KOPT-K1 (cell line): ENCODE results near the gene MAP1LC3A.
A peak's percentile ranks its signal among the peaks of the same experiment; 100 is the strongest.
"Not testable (repeated sequence)": the region's sequence is repeated elsewhere in the genome, so short reads cannot be mapped to it uniquely, and the experiment has no call there.

Experiments used
- H3K27ac ChIP-seq: fragments of 200-600 bp; sonication (generic); 2 replicates; pipeline ENCODE4 v1.5.1; 2016; ENCODE audit warnings: antibody characterized with exemption, mild to moderate bottlenecking, low read depth, low read length; ENCODE audit not compliant: poor library complexity, severe bottlenecking
- H3K36me3 ChIP-seq: fragments of 200-600 bp; sonication (generic); 2 replicates; pipeline ENCODE4 v1.5.1; 2017; ENCODE audit warnings: antibody characterized with exemption, mild to moderate bottlenecking, low read length, moderate library complexity; ENCODE audit not compliant: insufficient read depth
- H3K9me3 ChIP-seq: fragments of 200-600 bp; sonication (generic); 2 replicates; pipeline ENCODE4 v1.5.1; 2017; ENCODE audit warnings: antibody characterized with exemption, low read length, mild to moderate bottlenecking; ENCODE audit not compliant: insufficient read depth, poor library complexity, severe bottlenecking

Gene MAP1LC3A

GRCh38 chr20:34558320-34559218 lies at the start of gene MAP1LC3A:
MAP1LC3A (plus strand) TSS chr20:34558718; CDS start chr20:34558869, 151 bp downstream.
- peaks cover 37% of the 10 kb centered on the region for H3K36me3 ChIP-seq
- no peaks in the 10 kb centered on the region for H3K9me3 ChIP-seq
- H3K27ac ChIP-seq = no peak within 1 kb of the TSS

- Histone ChIP-seq H3K9me3 (no peaks in the 10 kb centered on the region), H3K27ac (no peak overlapping the region), H3K36me3 (peaks cover 73% of the 10 kb centered on the region)
These were observed 47.9 kb upstream of the MAP1LC3A start for GRCh38 chr20:34510575-34510974.

- Histone ChIP-seq H3K36me3 (peaks cover 60% of the 10 kb centered on the region), H3K9me3 (no peaks in the 10 kb centered on the region), H3K27ac (no peak overlapping the region)
These were observed 46.6 kb upstream of the MAP1LC3A start for GRCh38 chr20:34511891-34512265.

GRCh38 chr20:34512266-34512954 lies 46.1 kb upstream of the MAP1LC3A start:
- Histone ChIP-seq H3K27ac (no peak overlapping the region), H3K9me3 (no peaks in the 10 kb centered on the region), H3K36me3 (peaks cover 55% of the 10 kb centered on the region)

GRCh38 chr20:34512955-34513419 lies 45.5 kb upstream of the MAP1LC3A start:
- H3K27ac ChIP-seq = no peak overlapping the region
- no peaks in the 10 kb centered on the region for H3K9me3 ChIP-seq
- peaks cover 49% of the 10 kb centered on the region for H3K36me3 ChIP-seq

- H3K9me3 ChIP-seq, H3K27ac ChIP-seq: not testable (repeated sequence)
These were observed 44.5 kb upstream of the MAP1LC3A start for GRCh38 chr20:34514034-34514433.

GRCh38 chr20:34514897-34515483 lies 43.5 kb upstream of the MAP1LC3A start:
- Histone ChIP-seq H3K36me3 (peaks cover 34% of the 10 kb centered on the region), H3K9me3 (no peaks in the 10 kb centered on the region), H3K27ac (peak overlapping the region; percentile 70)

More at GRCh38 chr20:34514034-34514433, 44.5 kb upstream of the MAP1LC3A start:
- H3K36me3 ChIP-seq = peaks cover 38% of the 10 kb centered on the region

GRCh38 chr20:34515484-34516246 lies 42.9 kb upstream of the MAP1LC3A start:
- H3K9me3 ChIP-seq = no peaks in the 10 kb centered on the region
- peaks cover 27% of the 10 kb centered on the region for H3K36me3 ChIP-seq
- peak overlapping the region; percentile 70 for H3K27ac ChIP-seq

- peaks cover 24% of the 10 kb centered on the region for H3K36me3 ChIP-seq
- H3K27ac ChIP-seq = peak within 1 kb of the TSS; percentile 70
- no peaks in the 10 kb centered on the region for H3K9me3 ChIP-seq
These were observed 42.0 kb upstream of the MAP1LC3A start, which contains the start of gene DYNLRB1 for GRCh38 chr20:34516247-34517113. DYNLRB1 (plus strand) TSS chr20:34516422; CDS start chr20:34516459, 37 bp downstream.

GRCh38 chr20:34517114-34517505 lies 41.4 kb upstream of the MAP1LC3A start:
- Histone ChIP-seq H3K36me3 (peaks cover 26% of the 10 kb centered on the region), H3K9me3 (no peaks in the 10 kb centered on the region), H3K27ac (peak overlapping the region; percentile 70)

- H3K9me3 ChIP-seq, H3K27ac ChIP-seq: not testable (repeated sequence)
- peaks cover 28% of the 10 kb centered on the region for H3K36me3 ChIP-seq
These were observed 39.7 kb upstream of the MAP1LC3A start for GRCh38 chr20:34518863-34519262.

- peaks cover 36% of the 10 kb centered on the region for H3K36me3 ChIP-seq
- H3K9me3 ChIP-seq, H3K27ac ChIP-seq: not testable (repeated sequence)
These were observed 38.7 kb upstream of the MAP1LC3A start for GRCh38 chr20:34519841-34520240.

GRCh38 chr20:34522969-34523871 lies 35.3 kb upstream of the MAP1LC3A start:
- Histone ChIP-seq H3K36me3 (peaks cover 69% of the 10 kb centered on the region), H3K27ac (no peak overlapping the region), H3K9me3 (no peaks in the 10 kb centered on the region)
